RPMI7951 (cell line): ENCODE results near the gene MAGI2. TPM values are rescaled to one million over a fixed set of nuclear protein-coding genes. Genes with fewer than 3 reads are reported as not detected.
"Not testable (repeated sequence)": the region's sequence is repeated elsewhere in the genome, so short reads cannot be mapped to it uniquely, and the experiment has no call there.

ENCODE experiments used
- DNase-seq: peaks from one replicate; pipeline ENCODE4 v3.0.0-alpha.2; 2012; ENCODE audit warnings: low read depth
- total RNA-seq: library from RNA; depleted of rRNA; stranded (reverse); fragments of >200 nt; shearing (Covaris generic); gene quantifications from 2 replicates; pipeline ENCODE4 v1.2.3, GENCODE V29; 2014

Gene MAGI2
- total RNA-seq, 1 experiment from 2014 or later: 1.1 TPM

- DNase-seq: no peak
Measured at GRCh38 chr7:78363866-78364265, 1089.6 kb downstream of the MAGI2 start.

- DNase-seq: no peak
Measured at GRCh38 chr7:78359836-78360235, 1093.6 kb downstream of the MAGI2 start.

- no peak for DNase-seq
Measured at GRCh38 chr7:78357709-78358108, 1095.8 kb downstream of the MAGI2 start.

- DNase-seq: no peak
Measured at GRCh38 chr7:78355834-78356233, 1097.6 kb downstream of the MAGI2 start.

GRCh38 chr7:78350926-78351325, 1102.5 kb downstream of the MAGI2 start:
- DNase-seq: no peak

- DNase-seq: no peak
Measured at GRCh38 chr7:78350391-78350790, 1103.1 kb downstream of the MAGI2 start.

- DNase-seq: no peak
Measured at GRCh38 chr7:78346827-78347226, 1106.6 kb downstream of the MAGI2 start.

GRCh38 chr7:78345979-78346378, 1107.5 kb downstream of the MAGI2 start:
- DNase-seq: no peak

- no peak for DNase-seq
Measured at GRCh38 chr7:78345293-78345911, 1108.1 kb downstream of the MAGI2 start.

GRCh38 chr7:78334426-78334825, 1119.0 kb downstream of the MAGI2 start:
- no peak for DNase-seq

GRCh38 chr7:78333530-78334425, 1119.7 kb downstream of the MAGI2 start:
- DNase-seq: no peak

- DNase-seq: no peak
Measured at GRCh38 chr7:78329001-78329655, 1124.3 kb downstream of the MAGI2 start.

GRCh38 chr7:78327718-78328117, 1125.7 kb downstream of the MAGI2 start:
- no peak for DNase-seq

GRCh38 chr7:78326876-78327275, 1126.6 kb downstream of the MAGI2 start:
- DNase-seq: peak; percentile 3

- no peak for DNase-seq
Measured at GRCh38 chr7:78326189-78326588, 1127.3 kb downstream of the MAGI2 start.

GRCh38 chr7:78323118-78323517, 1130.3 kb downstream of the MAGI2 start:
- no peak for DNase-seq

- DNase-seq: not testable (repeated sequence)
Measured at GRCh38 chr7:78322231-78322630, 1131.2 kb downstream of the MAGI2 start.

GRCh38 chr7:78317371-78317770, 1136.1 kb downstream of the MAGI2 start:
- no peak for DNase-seq

- DNase-seq: no peak
Measured at GRCh38 chr7:78316110-78316509, 1137.4 kb downstream of the MAGI2 start.

- DNase-seq: no peak
Measured at GRCh38 chr7:78315119-78315518, 1138.3 kb downstream of the MAGI2 start.

GRCh38 chr7:78311181-78311580, 1142.3 kb downstream of the MAGI2 start:
- DNase-seq: no peak

GRCh38 chr7:78307892-78308291, 1145.6 kb downstream of the MAGI2 start:
- no peak for DNase-seq

- no peak for DNase-seq
Measured at GRCh38 chr7:78306634-78307033, 1146.8 kb downstream of the MAGI2 start.
